NT2/D1 (cell line): Measurements from ENCODE around the gene ARID2.

ENCODE experiments used
- SUZ12 ChIP-seq: IDR thresholded peaks from 2 replicates; pipeline ENCODE4 v1.6.1; 2011; ENCODE audit not compliant: insufficient read length, insufficient read depth; ENCODE audit errors: extremely low read depth
- YY1 ChIP-seq: IDR thresholded peaks from 2 replicates; pipeline ENCODE4 v1.6.1; 2011; ENCODE audit not compliant: insufficient read length, insufficient read depth
- ZNF274 ChIP-seq: IDR thresholded peaks from 2 replicates; pipeline ENCODE4 v1.6.1; 2011; ENCODE audit warnings: mild to moderate bottlenecking, low read depth, low read length

DNA sequence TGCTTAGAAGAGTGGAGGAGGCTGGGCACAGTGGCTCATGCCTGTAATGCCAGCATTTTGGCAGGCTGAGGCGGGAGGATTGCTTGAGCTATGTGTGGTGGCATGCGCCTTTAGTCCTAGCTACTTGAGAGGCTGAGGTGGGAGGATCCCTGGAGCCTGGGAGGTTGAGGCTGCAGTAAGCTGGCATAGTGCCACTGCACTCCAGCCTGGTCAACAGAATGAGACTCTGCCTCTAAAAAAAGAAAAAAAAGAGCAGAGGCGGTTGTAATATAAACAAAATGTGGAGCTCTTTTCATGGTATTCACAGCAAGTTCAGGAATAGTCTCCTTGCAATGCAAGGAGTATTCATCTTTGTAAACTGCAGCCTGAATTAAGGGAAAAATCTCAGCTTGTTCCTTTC lies 27.2 kb downstream of the ARID2 start:
- TF ChIP-seq YY1, result no peak
- no peak for TF ChIP-seq ZNF274
- no peak for TF ChIP-seq SUZ12
